ENCODE data around the gene IQSEC2.
A peak's percentile ranks its signal among the peaks of the same experiment; 100 is the strongest.

Gene IQSEC2

DNA sequence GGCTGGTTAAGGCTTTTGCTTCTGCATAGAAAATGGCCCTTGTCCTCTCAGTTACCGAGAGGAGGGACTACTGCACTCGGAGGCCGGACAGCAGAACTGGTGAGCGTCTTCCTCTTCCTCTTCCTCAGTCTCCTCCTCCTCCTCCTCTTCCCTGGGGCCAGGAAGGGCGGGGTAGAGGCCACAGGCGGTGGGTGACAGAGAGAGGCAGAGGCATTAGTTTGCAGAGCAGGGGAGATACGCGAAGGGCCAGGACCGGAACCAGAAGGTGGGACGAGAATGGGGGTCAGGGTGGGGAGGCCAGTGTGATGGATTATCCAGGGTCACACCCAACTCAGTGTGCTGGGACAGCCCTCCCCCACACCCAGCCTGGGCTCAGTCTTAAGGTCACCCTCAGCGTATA is 14.5 kb downstream of the IQSEC2 start:
- no peak for DNase-seq (ENCODE audit: low spot score)

DNA sequence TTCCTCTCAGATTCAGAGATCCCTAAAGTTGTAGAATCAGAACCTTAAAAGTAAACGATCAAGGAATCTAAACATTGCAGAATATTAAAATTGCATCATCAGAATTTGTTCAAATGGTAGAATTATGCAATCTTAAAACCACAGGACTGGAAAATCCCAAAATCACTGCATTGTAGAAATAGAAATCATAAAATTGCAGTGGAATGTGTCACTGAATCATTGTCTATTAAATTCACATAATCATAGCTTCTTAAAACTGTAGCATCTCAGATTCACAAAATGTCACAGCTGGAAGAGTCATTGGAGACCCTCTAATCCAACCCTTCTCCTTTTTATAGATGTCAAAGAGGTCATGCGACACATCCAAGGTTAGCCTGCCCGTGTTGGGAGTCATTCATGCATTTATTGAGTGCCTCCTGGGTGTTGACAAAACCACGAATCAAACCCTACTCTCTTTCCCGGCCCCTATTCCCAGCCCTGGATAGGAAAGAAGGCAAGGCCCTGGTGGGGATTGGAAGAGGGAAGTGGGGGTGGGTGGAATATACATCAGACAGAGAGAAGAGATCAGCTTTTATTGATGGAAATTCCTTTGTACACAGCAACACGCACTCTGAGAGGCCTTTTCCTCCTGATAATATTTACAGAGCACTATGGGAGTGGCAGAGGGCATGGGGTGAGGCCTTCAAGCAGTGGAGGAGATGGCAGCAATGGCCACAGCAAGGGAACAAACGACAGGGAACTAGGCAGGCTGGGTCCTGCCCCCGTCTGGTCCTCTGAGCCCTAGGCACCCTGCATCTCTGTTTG is 15.4 kb downstream of the IQSEC2 start:
- no peak for DNase-seq (ENCODE audit: low spot score)

DNA sequence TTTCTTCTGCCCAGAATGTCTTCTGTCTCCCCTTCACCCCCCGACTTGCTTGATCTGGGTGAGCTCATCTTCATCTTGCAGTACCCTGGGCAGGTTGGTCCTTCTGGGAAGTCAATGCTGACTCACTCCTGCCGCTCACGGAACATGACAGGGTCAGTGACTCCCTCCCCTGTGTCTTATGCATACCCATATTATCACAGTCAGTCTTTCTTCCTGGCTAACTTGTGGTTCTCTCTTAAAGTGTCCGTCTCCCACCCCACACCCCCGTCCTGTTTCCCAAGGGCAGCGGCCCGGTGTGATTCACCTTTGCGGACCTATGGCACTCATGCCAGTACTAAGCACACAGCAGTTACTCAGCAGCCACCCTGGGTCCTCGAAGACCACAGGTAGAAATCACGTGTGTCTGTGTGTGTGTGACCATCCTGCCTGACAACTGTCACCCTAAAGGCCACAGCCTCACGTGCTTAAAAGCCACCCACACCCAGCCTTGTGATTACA is 17.7 kb downstream of the IQSEC2 start:
- no peak for DNase-seq (ENCODE audit: low spot score)

DNA sequence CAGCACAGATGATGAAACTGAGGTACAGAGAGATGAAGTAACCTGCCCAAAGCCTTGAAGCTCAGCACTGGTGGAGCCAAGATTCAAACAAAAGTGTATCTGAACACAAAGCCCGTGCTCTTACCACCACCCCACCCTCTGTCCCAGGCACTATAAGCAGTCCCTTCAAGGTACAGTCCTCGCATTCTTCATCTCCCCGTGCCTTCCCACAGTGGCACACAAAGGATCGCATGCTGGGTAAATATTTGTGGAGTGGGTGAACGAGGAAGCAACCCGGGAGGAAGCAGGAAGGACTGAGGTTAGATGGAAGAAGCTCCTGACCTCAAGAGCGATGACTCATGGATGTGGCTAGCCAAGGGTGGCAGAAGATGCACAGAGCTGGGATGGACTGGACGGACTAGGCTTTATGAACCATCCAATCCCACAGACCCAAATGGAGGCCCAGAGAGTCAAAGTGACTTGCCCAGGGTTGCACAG is 18.4 kb downstream of the IQSEC2 start:
- DNase-seq (ENCODE audit: low spot score) = no peak

DNA sequence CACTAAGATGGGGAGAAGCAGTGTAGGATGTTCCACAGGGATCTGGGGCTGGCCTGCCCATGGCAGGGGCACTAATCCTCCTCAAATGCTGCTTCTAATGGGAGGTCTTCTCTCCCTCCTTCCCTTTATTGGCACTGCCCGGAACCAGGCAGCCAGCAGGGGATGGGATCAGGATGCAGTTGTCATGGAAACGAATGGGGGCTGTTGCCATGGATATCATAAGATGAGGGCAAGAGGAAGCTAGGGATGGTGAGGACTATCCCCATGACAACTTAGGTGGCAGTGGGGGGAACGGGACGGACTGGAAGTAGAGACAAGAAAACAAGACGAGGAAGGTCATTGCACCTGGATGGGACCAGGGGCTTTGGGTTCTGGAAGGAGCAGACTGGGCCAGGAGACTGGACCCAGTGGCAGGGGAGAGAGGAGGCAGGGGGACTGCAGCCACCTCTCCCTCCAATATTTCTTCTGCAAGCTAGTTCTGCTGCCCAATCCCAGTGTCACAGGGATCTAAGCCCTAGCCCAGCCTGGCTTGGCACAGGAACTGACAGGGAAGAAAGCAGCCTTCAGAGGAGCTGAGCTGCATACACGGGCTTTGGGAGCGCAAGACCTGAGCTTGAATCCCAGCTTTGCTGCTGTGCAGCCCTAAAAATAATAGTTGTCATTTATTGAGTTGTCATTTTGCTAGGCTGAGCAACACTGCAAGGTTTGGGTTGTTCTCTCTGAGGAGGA is 19.0 kb downstream of the IQSEC2 start:
- DNase-seq (ENCODE audit: low spot score) = peak; percentile 58

DNA sequence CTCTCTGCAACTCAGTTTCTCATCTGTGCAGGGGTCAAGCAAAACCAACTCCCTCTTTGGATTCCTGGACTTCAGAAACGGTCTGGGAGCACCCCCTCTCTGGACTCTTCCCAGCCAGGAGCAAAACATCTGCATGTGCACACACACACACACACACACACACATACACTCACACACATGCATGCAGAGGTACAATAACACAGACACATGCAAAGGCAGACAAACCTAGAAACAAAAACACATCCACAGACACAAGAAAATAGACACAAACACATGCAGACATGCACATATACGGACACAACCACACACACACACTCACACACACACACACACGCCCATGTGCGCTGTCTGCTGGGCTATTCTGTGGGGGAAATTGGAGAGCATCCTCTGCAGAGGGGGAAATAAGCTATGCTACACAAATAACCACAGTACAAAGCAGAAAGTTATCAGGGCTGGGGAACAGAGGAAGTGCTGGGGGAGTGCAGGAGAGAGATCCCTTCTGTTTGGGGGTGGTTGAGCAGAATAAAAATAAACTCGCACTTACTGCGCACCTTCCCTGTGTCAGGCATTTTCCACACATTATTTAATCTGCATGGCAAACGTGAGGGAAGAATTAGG is 19.9 kb downstream of the IQSEC2 start:
- DNase-seq (ENCODE audit: low spot score) = no peak

DNA sequence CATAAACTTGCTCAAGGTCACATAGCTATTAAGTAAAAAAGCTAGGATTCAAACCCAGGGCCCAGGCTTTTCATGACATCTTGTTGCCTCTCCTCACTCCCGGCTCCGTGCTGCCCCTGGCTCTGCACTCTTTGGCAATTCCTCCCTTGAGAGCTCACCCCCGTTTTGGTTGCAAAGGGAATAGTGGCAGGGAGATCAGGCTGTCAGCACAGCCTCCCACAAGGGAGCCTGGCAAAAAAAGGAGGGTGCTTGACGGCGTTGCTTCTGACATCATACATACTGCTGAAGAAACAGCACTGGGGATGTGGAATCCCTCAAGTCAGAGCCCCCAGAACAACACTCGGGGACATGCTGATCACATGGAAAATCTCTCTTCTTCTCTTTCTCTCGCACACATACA is 20.5 kb downstream of the IQSEC2 start:
- DNase-seq (ENCODE audit: low spot score) = no peak

DNA sequence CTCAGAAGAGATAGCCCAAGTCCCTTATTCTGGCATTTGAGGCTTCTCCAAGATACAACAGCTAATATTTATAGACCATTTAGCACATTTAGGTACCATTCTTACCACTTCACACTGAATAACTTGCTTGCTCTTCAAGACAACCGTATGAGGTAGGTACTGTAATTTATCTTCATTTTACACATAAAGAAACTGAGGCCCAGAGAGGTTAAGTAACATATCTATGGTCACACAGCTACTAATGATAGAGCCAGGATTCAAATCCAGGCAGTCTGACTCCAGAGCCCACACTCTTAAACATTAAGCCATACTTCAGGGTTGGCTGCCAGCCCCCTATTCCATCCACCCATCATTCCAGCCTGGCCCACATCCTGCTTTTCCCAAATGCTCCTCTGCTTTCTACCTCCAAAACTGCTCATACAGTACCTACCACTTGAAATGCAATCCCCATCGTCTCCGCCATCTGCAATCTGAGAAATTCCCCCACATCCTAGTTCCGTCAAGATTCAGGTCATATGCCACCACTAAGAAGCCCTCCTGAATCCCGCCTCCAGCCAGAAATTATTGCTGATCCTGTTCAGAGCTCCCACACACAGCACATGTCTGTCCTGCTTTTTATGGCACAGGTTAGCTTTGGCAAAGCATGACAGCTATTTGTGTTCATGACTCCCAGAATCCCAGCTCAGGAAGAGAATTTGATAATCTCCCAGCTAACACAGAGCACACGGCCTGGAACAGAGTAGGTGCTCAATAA is 23.5 kb downstream of the IQSEC2 start:
- DNase-seq (ENCODE audit: low spot score) = peak; percentile 24

DNA sequence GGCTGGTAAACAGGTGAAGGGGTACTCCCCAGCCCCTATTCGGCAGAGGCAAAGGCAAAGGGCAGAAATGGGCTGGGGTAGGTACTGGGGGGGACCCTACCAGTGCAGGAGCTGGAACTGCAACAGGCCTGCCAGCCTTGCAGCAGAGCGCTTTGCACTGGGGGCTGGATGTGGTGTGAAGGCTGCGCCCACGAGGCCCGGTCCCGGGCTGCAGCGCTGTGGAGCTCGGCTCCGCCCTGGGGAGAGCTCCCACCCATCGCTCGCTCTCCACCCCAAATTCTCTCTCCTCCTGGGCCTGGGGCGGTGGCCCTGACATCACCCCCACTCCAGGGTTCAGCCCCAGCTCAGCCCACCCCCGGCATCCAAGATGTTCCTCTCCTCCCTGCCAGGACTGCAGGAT is 24.2 kb downstream of the IQSEC2 start:
- no peak for DNase-seq (ENCODE audit: low spot score)

DNA sequence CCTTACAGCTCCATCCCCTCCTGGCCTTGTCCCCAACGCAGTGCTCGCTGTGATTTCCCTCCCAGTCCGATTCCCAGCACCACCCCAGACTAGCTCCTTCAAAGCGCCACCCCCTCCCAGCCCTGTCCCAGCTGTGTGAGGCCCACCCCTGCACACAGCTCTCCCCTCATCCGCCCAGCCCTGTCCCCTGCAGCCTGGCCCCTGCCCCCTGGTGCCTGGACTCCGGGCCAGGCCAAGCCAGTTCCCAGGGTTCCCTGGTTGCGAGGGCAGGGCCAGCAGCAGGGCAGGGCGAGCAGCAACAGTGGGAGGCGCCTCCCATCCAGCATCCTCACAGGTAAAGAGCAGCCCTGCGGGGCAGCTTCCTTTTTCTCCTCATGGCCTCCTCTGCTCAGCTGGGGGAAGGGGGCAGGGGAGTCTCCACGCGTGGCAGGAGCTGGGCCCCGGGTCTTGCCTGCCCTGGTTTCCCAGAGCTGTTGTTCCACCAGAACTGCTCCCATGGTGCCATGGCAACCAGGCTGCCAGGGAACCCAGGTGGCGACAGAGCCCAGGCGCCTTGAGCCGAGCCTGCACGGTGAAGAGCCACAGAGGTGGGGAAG is 24.8 kb downstream of the IQSEC2 start:
- DNase-seq (ENCODE audit: low spot score) = peak; percentile 49

DNA sequence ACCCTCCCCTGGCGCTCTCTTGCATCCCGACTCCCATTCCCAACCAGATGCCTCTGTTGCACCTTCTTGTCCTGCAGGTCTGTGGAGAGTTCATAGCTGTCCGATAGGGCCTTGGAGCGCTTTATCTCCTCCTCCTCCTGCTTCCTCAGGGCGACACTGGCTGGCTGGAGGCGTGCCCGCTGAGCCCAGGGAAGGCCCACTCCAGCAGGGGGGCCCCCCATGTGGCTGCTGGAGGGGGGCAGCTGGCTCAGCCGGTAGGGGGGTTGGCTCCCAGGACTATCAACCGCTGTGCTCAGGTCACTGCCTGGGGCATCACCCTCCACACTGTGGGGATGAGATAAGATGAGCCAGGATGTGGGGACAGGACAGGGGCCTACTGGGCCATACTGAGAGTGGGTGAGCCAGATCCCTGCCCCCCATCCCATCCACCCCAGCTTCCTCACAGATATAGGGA is 25.6 kb downstream of the IQSEC2 start:
- DNase-seq (ENCODE audit: low spot score) = no peak

DNA sequence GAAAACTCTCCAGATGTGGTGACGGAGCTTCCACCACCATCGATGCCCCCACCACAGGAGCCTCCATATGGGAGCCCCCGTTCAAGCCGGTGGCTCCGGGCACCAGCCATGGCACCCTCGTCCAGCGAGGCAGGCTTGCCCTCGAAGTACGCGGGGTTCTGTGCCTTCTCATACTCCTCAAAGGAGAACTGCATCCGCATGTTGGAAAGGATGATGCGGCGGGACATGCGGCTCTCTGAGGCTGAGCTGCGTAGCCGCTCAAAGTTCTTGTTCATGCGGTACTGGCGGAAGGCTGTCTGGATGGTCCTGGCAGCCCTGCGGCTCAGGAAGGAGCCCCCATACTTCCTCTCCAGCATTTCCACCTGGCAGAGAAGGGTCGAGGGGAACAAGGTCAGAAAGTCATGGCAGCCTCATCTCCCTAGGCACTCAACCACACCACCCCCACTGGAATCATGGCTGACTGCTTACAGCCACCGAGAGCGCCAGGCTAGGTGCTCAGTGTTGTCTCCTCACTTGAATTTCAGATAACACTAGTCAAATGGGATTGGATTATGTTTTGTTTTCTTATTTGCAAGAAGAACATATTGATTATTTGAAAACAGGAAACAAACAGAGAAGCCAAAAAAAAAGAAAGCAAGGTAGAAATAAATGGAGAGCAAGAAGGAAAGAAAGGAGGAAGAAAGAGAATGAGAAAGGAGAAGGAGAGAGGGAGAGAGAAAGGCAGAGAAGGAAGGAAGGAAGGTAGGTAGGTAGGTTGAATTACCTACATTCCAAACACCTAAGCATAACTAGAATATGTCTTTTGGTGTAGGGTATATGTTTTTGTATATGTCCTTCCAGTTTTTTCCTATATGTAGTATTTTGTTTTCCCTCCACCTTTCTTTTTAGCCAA is 26.6 kb downstream of the IQSEC2 start:
- DNase-seq (ENCODE audit: low spot score) = no peak

DNA sequence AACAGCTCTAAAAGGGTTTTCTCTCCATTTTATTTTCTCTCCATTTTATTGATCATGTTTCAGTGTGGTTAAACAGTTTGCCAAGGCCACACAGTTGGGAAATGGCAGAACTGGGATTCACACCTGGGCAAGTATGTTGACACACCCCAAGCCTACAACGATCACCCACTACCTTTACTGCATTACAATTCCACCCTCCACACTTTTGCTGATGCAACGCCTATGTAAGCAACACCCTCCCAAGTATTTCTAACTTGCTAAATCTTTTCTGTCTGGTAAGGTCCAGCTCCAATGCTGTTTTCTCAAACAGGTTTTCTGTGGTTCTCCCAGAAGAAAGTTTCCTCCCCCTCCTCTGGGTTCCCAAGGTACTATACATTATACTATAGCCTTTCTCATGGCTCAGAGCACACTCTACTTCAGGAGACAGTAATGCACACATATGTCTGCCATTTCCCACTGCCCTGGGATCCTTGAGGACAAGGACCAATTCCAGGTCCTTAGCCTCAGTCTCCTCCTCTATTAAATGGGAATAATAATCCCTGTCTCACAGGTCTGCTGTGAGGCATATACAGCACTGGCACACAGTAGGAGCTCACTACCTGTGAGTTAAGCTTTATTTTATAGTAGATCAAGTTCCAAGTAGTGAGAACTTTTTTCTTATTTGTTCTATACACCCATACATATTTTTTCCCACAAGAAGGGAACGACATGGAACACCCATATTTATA is 27.9 kb downstream of the IQSEC2 start:
- no peak for DNase-seq (ENCODE audit: low spot score)

DNA sequence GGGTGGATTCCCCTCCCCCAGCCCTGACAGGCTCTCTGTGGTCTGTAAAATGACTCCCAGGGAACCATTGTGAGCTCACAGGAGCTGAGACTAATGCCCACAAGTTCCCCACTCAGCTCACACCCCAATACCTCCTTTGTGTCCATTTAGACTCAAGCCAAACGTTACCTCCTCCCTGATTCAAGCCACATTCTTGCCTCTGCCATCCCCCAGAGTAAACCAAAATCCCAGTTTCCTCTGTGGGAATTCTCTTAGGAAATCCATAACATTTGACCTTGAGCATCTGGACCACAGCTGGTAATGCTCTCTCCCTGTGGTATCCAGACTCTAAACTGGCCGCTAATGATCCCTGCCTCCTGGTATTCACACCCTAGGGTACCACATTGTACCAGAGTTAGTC is 30.1 kb downstream of the IQSEC2 start:
- DNase-seq (ENCODE audit: low spot score) = no peak

DNA sequence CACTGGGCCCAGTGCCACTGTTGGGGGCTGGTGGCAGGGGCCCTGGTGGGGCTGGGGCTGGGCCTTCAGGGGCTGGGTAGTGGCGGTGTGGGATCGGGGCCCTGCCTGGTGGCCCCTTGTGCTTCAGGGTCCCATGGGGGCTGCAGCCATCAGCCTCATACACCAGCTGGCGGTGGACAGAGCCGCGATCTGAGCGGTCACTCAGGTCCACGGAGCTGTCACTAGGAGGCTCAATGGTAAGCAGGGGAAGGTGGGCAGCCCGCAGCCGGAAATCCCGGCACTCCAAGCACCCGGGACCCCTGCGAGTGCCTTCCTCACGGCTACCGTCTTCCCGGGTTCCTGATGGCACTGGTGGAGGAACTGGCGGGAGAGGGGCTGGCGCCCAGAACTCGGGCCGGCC is 30.8 kb downstream of the IQSEC2 start:
- DNase-seq (ENCODE audit: low spot score) = no peak

DNA sequence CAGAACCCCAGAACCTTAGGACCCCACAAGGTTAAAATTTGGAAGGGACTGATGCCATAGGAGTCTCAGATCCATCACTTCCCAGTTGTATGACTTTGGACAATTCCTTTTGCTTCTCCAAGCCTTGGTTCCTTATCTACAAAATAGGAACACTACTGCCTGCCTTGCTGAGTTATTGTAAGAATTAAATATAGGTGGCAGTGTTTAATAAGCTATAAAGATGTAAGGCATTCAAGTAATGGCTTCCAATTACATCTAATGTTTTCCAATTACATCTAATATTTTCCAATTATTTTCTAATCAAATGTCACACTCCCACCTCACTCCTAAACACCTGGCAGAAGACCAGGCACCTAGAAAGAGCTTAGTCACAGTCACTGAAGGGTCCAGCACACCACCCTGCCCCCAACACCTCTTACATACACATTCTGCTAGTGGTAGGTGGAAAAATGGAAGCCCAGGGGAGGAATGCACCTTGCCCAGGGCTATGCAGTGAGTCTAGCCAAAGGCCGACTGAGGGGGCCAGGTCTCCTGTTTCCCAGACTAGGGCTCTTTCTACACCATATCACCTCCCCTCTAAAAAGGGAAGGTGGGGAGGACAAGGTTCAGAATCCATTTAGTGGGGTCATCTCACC is 31.9 kb downstream of the IQSEC2 start:
- no peak for DNase-seq (ENCODE audit: low spot score)

DNA sequence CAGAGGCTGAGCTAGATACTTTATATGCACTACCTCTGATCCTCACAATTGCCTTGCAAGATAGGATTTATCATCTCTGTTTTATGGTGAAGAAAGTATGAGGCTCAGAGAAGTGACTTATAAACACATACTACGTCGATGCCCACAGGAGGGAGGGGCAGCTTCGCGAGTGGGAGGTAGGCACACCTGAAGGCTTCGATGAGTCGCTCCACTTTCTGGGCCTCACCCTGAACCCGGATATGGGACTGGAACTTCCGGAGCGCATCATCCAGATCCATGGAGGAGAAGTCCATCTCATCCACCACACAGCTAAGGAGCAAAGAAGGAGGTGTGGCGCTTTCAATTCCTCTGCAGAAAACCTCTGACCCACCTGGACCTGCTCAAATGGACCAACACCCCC is 33.5 kb downstream of the IQSEC2 start:
- no peak for DNase-seq (ENCODE audit: low spot score)

DNA sequence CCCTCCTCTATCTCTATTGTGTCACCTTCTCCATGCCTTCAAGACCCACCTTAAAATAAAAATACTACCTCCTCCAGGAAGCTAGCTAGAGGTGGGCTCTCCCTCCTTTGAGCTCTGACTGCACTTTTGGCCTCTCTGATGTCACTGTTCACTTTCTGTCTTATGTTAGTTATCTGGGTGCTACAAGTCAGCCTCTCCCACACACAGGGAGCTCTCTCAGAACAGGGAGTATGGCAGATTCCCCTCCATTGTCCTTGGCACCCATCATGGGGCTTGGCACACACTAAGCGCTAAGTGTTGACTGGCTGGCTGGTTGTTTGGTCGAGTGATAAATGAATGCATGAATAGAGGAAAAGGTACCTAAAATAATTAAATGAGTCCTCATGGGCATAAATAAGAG is 35.2 kb downstream of the IQSEC2 start:
- no peak for DNase-seq (ENCODE audit: low spot score)

DNA sequence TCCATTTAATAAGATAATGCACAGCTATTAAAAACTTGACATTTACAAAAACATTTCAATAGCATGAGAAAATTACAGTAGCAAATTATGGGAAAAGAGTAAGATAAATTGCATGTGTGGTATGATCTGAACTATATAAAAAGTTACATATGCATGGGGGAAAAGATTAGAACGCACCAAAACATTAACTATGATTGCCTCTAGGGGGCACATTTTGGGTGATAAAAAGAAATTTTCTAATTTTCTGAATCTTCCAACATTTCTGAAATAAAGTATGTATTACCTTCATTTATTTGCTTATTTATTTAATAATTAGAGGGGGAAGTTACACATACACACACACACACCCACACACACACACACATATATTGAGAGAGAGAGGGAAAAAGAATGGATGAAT is 36.8 kb downstream of the IQSEC2 start:
- DNase-seq (ENCODE audit: low spot score) = no peak

Data from cerebellar cortex (tissue), 1 donor.